HG02623 (cell line): Measurements from ENCODE around the gene BTBD6.
"Not testable (repeated sequence)": the region's sequence is repeated elsewhere in the genome, so short reads cannot be mapped to it uniquely, and the experiment has no call there.

Experiments used
- ATAC-seq: cut with Tn5 transposase; IDR thresholded peaks from one replicate; pipeline ENCODE4 v1.9.1; 2021; ENCODE audit warnings: moderate library complexity; ENCODE audit not compliant: unreplicated experiment

The BTBD6 gene

GRCh38 chr14:105292826-105293711, 44.7 kb downstream of the BTBD6 start:
- no peak for ATAC-seq

- ATAC-seq, result no peak
Observed at GRCh38 chr14:105294142-105294597, 45.8 kb downstream of the BTBD6 start.

GRCh38 chr14:105297311-105297710, 49.0 kb downstream of the BTBD6 start:
- ATAC-seq, result not testable (repeated sequence)

- ATAC-seq, result peak; percentile 20
Observed at GRCh38 chr14:105299654-105300541, 51.6 kb downstream of the BTBD6 start.
